LNCAP (cell line): ENCODE data around the gene PLA2G12B.

Source experiments
- TF ChIP-seq, protein P1 (sequence below): fragments of 450-650 bp; IDR thresholded peaks from 2 replicates; pipeline ENCODE4 v1.5.1; 2017; ENCODE audit warnings: mild to moderate bottlenecking

PLA2G12B gene

GRCh38 chr10:72889391-72889831, 65.2 kb downstream of the PLA2G12B start:
- TF ChIP-seq, protein P1, sequence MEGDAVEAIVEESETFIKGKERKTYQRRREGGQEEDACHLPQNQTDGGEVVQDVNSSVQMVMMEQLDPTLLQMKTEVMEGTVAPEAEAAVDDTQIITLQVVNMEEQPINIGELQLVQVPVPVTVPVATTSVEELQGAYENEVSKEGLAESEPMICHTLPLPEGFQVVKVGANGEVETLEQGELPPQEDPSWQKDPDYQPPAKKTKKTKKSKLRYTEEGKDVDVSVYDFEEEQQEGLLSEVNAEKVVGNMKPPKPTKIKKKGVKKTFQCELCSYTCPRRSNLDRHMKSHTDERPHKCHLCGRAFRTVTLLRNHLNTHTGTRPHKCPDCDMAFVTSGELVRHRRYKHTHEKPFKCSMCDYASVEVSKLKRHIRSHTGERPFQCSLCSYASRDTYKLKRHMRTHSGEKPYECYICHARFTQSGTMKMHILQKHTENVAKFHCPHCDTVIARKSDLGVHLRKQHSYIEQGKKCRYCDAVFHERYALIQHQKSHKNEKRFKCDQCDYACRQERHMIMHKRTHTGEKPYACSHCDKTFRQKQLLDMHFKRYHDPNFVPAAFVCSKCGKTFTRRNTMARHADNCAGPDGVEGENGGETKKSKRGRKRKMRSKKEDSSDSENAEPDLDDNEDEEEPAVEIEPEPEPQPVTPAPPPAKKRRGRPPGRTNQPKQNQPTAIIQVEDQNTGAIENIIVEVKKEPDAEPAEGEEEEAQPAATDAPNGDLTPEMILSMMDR = no peak

GRCh38 chr10:72888151-72888638, 66.4 kb downstream of the PLA2G12B start:
- TF ChIP-seq, protein P1 = no peak

GRCh38 chr10:72887043-72887442, 67.6 kb downstream of the PLA2G12B start:
- TF ChIP-seq, protein P1 = no peak

GRCh38 chr10:72886621-72887020, 68.0 kb downstream of the PLA2G12B start:
- TF ChIP-seq, protein P1 = no peak

- TF ChIP-seq, protein P1 = no peak
Observed at GRCh38 chr10:72885953-72886352, 68.7 kb downstream of the PLA2G12B start.
